Parathyroid adenoma (tissue), 2 donors: ENCODE measurements around the gene ZNF609.

Experiments
- H2AFZ ChIP-seq: fragments of 300-600 bp; sonication (generic); one replicate; pipeline ENCODE4 v1.7.0; 2017; ENCODE audit warnings: antibody characterized with exemption, mild to moderate bottlenecking
- H3K27ac ChIP-seq: fragments of 300-600 bp; sonication (generic); one replicate; pipeline ENCODE4 v1.7.0; 2017
- H3K27me3 ChIP-seq: fragments of 300-600 bp; sonication (generic); one replicate; pipeline ENCODE4 v1.7.0; 2017; ENCODE audit warnings: low read length; ENCODE audit not compliant: control insufficient read depth, insufficient read depth
- H3K36me3 ChIP-seq: fragments of 300-600 bp; sonication (generic); one replicate; pipeline ENCODE4 v1.7.0; 2017; ENCODE audit warnings: low read length; ENCODE audit not compliant: control insufficient read depth, insufficient read depth
- H3K4me1 ChIP-seq: fragments of 300-600 bp; sonication (generic); one replicate; pipeline ENCODE4 v1.7.0; 2017; ENCODE audit warnings: control low read depth
- H3K4me2 ChIP-seq: fragments of 300-600 bp; sonication (generic); one replicate; pipeline ENCODE4 v1.7.0; 2017; ENCODE audit warnings: low read length
- H3K4me3 ChIP-seq: fragments of 300-600 bp; sonication (generic); one replicate; pipeline ENCODE4 v1.7.0; 2017; ENCODE audit warnings: low read depth, low read length
- H3K79me2 ChIP-seq: fragments of 300-600 bp; sonication (generic); one replicate; pipeline ENCODE4 v1.7.0; 2017; ENCODE audit warnings: control low read depth
- H3K9ac ChIP-seq: fragments of 300-600 bp; sonication (generic); one replicate; pipeline ENCODE4 v1.7.0; 2017; ENCODE audit warnings: mild to moderate bottlenecking
- H3K9me3 ChIP-seq: fragments of 300-600 bp; sonication (generic); one replicate; pipeline ENCODE4 v1.7.0; 2017; ENCODE audit warnings: low read length; ENCODE audit not compliant: control insufficient read depth
- CTCF ChIP-seq: fragments of 300-600 bp; sonication (generic); IDR thresholded peaks from one replicate; pipeline ENCODE4 v1.7.0; 2017; ENCODE audit warnings: antibody characterized with exemption, mild to moderate bottlenecking
- donor health status: primary hyperparathyroidism.

The ZNF609 gene

GRCh38 chr15:64710676-64711428 lies 250.5 kb downstream of the ZNF609 start:
- H3K27ac ChIP-seq = no peak overlapping the region
- no peaks in the 10 kb centered on the region for H3K36me3 ChIP-seq
- no peaks in the 10 kb centered on the region for H3K79me2 ChIP-seq
- H3K4me1 ChIP-seq = no peaks in the 10 kb centered on the region
- no peak overlapping the region for H3K4me2 ChIP-seq
- H2AFZ ChIP-seq = no peak overlapping the region
- H3K9me3 ChIP-seq = no peaks in the 10 kb centered on the region
- no peak overlapping the region for H3K9ac ChIP-seq
- TF ChIP-seq CTCF = no peak
- no peak overlapping the region for H3K4me3 ChIP-seq
- no peaks in the 10 kb centered on the region for H3K27me3 ChIP-seq

GRCh38 chr15:64712353-64712752 lies 252.0 kb downstream of the ZNF609 start:
- no peaks in the 10 kb centered on the region for H3K79me2 ChIP-seq
- H3K4me2 ChIP-seq = no peak overlapping the region
- no peaks in the 10 kb centered on the region for H3K4me1 ChIP-seq
- TF ChIP-seq CTCF = no peak
- H3K9ac ChIP-seq = no peak overlapping the region
- no peaks in the 10 kb centered on the region for H3K36me3 ChIP-seq
- H3K9me3 ChIP-seq = no peaks in the 10 kb centered on the region
- H3K27ac ChIP-seq = no peak overlapping the region
- no peak overlapping the region for H2AFZ ChIP-seq
- no peak overlapping the region for H3K4me3 ChIP-seq
- H3K27me3 ChIP-seq = no peaks in the 10 kb centered on the region

GRCh38 chr15:64713592-64713991 lies 253.2 kb downstream of the ZNF609 start:
- no peak for TF ChIP-seq CTCF
- Histone ChIP-seq H3K36me3 (no peaks in the 10 kb centered on the region), H3K27ac (no peak overlapping the region), H3K4me2 (no peak overlapping the region), H3K4me1 (no peaks in the 10 kb centered on the region), H3K79me2 (no peaks in the 10 kb centered on the region), H3K4me3 (no peak overlapping the region), H3K27me3 (no peaks in the 10 kb centered on the region), H3K9me3 (no peaks in the 10 kb centered on the region), H3K9ac (no peak overlapping the region), H2AFZ (no peak overlapping the region)

- no peaks in the 10 kb centered on the region for H3K36me3 ChIP-seq
- H2AFZ ChIP-seq = no peak overlapping the region
- no peak overlapping the region for H3K4me2 ChIP-seq
- no peak for TF ChIP-seq CTCF
- peaks cover 2% of the 10 kb centered on the region for H3K4me1 ChIP-seq
- no peaks in the 10 kb centered on the region for H3K9me3 ChIP-seq
- no peak overlapping the region for H3K27ac ChIP-seq
- H3K9ac ChIP-seq = no peak overlapping the region
- no peak overlapping the region for H3K4me3 ChIP-seq
- H3K79me2 ChIP-seq = no peaks in the 10 kb centered on the region
- H3K27me3 ChIP-seq = no peaks in the 10 kb centered on the region
These were observed 256.1 kb downstream of the ZNF609 start for GRCh38 chr15:64716452-64716851.

- peak overlapping the region; percentile 71 for H3K27ac ChIP-seq
These were observed 256.8 kb downstream of the ZNF609 start for GRCh38 chr15:64717130-64717529.

More at GRCh38 chr15:64717130-64717529, 256.8 kb downstream of the ZNF609 start:
- H3K4me2 ChIP-seq = no peak overlapping the region
- no peaks in the 10 kb centered on the region for H3K9me3 ChIP-seq
- H3K27me3 ChIP-seq = no peaks in the 10 kb centered on the region
- no peak overlapping the region for H3K9ac ChIP-seq
- H3K36me3 ChIP-seq = no peaks in the 10 kb centered on the region
- no peak overlapping the region for H2AFZ ChIP-seq
- no peak overlapping the region for H3K4me3 ChIP-seq
- no peaks in the 10 kb centered on the region for H3K79me2 ChIP-seq
- H3K4me1 ChIP-seq = peaks cover 2% of the 10 kb centered on the region
- TF ChIP-seq CTCF = no peak
